NCI-H1092 treated with DMSO at 0.1 percent for 48 hours (cell line): ENCODE results near the gene ASTL.
"Not testable (repeated sequence)": the region's sequence is repeated elsewhere in the genome, so short reads cannot be mapped to it uniquely, and the experiment has no call there.

Experiments used
- DNase-seq: peaks from one replicate; lab custom pipeline; 2025; lab: John Stamatoyannopoulos, UW

ASTL gene

GRCh38 chr2:96138179-96139145, at the start of gene ASTL:
Gene ASTL, minus strand, starts transcription at chr2:96138502. Its CDS starts 66 bp downstream, at chr2:96138436.
- no peak for DNase-seq

DNA sequence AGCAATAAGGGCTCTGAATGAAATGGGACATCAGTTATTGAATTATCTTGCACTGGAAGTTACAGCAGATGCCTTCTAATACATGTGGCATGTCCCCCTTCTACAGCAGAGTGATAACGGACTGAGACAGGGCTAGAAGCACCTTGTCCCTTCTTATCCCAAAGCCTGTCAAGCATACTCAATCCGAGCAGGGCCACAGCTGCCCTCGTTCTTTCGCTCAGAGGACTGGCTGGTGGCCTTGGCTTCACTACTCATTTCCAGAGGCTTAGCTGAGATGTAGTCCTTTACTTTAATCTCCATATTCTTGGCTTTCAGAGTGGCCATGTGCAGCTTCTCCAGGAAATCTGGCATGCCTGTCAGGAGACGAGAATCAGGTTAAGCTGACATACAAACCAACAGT, 48.3 kb upstream of the ASTL start:
- no peak for DNase-seq

- DNase-seq: no peak
Measured at GRCh38 chr2:96185516-96185915, 47.2 kb upstream of the ASTL start.

- no peak for DNase-seq
Measured at GRCh38 chr2:96184989-96185388, 46.7 kb upstream of the ASTL start.

DNA sequence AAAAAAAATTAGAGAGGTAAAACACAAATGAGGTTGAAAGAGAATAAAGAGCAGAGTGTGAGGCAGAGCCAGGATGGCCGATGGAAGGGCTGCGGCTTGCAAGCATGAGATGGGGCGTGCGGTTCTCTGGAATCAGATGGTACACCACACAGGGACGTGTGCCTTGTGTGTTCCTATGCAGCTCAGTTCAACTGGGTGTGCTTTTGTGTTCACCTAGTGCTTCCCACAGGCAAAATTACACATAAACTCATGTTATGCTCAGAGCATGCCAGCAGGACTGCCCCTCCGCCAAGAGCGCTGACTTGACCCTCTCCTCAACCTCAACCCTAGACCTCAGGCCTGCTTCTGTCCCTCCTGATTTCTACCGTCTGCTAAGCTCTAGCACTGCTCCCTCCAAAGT, 45.9 kb upstream of the ASTL start:
- no peak for DNase-seq

DNA sequence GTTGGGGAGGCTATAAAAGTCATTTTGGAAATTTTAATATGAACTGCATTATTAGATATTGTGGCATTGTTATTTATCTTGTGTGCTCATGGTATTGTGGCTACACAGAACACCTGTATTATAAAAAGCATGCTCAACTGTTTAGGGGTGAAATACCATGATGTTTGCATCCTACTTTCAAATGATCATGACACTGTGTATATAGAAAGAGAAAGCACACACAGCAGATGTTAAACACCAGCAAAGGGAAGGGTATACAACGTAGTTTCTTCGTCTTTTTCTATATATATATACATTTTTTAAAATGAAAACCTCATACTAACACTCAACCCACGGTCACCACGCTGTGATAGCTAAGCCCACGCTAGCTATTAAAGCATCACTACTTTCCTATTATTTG, 43.2 kb upstream of the ASTL start:
- no peak for DNase-seq

DNA sequence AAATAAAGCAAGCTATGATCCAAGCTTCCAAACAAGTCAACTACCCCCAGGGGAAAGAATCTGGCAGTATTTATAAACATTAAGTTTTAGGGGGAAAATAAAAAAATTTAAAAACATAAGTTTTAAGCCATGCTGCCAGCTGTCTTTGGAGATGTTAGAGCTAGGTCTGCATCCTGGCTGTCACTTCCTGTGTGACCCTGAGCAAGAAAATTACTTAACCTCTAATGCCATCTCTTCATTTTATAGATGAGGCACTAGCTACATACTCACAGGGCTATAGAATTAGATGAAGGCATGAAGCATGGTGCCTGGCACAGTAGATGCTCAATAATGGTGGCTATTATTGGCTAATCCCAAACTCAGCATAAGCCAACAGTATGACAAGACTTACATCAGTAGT, 42.2 kb upstream of the ASTL start:
- no peak for DNase-seq

GRCh38 chr2:96180002-96180401, 41.7 kb upstream of the ASTL start:
- DNase-seq: no peak

DNA sequence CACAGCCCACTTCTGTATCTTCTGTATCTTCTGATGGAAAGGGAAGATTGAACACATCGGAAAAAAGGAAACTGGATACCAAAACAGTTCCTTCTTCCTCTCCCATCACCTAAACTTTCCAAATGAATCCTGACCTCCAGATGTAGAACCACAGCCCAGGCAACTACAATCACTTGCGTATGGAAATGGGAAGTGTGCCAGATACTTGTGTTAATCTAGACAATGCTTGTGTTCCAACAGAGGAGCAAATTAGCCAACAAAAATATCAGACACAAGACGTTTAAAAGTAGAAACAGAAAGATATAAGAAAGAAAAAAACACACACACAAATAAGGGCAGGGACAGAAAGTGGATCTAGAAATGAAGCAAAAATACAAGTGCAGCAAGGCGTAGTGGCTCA, 38.4 kb upstream of the ASTL start:
- DNase-seq: no peak

DNA sequence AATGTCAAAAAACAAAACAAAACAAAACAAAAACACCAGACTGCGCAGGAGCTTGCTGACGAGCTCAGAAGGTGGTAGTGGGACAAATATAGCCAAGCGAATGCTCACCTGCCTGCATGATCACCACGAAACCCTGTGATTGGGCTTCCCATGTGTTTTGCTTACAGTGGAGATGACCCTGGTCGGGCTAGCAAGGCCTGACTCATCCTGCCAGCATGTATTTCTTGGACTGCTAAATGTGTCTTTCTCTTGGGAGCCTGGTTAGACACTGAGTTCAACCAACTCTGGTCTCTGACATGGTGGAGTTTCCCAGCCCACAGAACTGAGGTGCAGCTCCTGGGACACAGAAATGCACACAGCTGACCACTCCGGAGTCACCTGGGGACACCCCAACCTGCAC, 37.6 kb upstream of the ASTL start:
- no peak for DNase-seq

DNA sequence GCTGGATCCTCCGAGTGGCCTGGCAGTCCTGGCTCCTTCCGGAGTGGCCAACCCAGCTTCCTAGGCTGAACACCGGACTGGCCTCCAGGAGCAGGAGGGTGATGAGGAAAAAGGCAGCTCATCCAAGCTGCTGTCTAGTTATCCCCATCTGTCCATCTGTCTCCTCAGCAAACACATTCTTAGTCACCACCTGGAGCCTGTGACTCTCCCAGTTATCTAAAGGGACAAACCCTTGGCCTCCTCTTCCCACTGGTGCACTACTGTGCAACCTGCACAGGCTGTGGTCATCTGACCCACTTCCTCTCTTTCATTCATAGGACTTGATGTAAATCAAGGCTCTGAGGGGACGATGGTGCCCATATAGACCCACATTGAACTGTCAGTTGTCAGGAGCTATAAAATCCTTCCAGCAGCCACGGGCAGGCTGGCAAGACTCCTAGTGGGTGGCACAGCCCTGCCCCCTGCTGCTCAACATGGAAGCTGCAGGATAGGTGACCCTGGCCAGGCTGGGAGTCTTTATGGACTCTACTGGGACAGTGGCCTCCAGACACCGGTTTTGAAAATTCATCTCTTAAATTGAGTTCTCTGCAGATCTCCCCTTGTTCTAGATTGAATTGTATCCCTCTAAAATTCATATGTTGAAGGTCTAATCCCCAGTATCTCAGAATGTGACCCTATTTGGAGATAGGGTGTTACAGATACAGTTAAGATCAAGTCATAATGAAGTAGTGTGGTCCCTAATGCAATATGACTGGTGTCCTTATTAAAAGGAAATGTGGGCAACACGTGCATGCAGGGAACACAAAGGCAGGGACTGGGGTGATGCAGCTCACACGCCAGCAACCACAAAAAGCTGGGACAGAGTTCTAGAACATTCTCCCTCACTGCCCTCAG, 36.2 kb upstream of the ASTL start:
- peak; percentile 21 for DNase-seq

DNA sequence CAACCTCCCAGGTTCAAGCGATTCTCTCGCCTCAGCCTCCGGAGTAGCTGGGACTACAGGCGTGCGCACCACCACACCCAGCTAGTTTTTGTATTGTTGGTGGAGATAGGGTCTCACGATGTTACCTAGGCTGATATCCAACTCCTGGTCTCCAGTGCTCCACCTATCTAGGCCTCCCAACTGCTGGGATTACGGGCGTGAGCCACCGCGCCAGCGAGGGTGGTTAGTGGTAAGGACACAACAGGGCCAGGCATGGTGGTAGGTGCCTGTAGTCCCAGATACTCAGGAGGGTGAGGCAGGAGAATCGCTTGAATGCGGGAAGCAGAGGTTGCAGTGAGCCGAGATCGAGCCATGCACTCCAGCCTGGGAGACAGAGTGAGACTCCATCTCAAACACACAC, 33.5 kb upstream of the ASTL start:
- DNase-seq: no peak

DNA sequence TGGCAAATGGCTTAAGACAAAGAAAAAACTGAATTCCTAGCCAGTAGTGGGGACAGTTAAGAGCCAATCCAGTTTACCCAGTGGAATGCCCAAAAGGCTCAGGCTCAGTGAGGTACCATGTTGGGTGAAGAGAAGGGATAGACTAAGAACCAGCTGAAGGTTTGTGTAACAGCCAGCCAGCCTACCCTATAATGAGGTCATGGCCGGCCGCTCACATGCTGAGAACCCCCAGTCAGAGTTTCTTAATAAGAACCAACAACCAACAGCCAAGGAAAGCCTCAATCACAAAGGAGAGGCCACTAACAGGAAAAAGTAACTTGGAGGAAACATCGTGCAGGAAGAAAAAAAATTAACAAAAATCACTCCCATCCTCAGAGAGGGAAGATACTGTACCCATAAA, 32.3 kb upstream of the ASTL start:
- DNase-seq: no peak

GRCh38 chr2:96169868-96170507, 31.7 kb upstream of the ASTL start:
- DNase-seq: no peak

DNA sequence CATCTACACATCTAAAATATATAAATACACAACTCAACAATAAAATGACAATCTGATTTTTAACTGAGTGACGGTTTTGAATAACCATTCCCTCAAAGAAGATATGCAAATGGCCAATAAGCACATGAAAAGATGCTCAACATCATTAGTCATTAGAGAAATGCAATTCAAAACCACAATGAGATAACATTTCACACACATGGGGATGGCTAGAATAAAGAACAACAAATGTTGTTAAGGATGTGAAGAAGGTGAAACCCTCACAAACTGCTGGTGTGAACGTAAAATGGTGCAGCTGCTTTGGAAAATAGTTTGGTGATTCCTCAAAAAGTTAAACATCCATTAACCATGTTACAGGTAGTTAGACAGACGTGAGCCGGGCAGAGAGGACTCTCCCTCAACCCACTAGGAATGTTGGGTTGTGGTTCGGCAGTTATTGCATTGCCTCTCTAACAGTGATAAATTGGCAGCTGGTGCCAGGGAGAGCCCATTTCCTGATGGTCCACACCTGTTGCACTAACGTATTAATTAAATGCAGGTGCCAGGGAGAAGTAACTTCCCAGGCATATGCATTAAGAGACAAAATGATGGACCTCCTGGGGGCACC, 29.2 kb upstream of the ASTL start:
- DNase-seq: no peak

GRCh38 chr2:96164459-96165184, 26.3 kb upstream of the ASTL start:
- no peak for DNase-seq

DNA sequence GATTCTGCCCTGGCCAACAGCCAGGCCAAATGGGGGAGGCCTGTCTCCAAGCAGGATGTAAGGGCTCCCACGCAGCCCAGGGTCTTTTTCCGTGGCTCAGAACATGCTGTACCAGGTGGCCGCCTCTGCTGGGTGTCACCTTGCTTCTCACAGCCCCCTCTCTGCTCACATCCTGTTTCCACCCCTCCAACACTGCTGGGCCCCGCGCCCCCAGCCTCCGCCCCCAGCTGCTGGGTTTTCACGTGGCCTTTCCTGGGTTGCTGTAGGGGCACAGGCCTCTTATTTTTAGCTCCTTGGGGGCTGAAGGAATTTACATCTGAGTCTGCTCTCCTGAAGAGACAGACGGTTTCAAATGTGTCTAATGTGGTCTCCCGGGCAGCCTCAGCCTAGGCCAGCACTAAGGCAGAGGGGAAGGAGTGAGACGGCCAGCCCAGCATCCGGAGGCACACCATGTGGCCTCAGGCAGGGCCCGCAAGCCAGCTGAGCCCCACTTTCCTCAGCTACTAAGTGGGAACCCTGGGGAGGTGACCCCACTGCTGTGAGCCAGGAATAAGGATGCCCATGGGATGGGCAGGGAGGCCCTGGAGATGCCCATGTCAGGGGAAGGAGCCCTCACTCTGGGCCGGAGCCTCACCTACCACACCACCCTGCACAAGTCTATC, 25.6 kb upstream of the ASTL start:
- DNase-seq: no peak

GRCh38 chr2:96163415-96163767, 25.1 kb upstream of the ASTL start:
- DNase-seq: no peak

DNA sequence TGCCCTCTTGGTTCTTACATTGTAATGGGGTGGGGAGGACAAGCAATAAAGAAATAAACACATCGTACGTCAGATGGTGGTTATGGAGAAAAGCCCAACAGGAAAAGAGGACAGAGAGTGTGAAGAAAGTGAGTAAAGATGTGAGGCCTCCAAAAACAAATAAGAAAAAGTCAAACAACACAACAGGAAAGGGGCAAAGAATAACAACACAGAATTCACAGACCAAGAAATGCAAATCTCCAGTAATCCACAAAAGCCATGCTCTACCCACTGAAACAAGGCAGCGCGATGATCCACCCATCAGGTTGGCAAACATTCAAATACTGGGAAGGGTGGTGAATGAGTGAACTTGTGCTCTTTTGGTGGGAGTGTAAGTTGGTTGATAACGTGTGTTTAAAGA, 23.6 kb upstream of the ASTL start:
- DNase-seq: no peak

- not testable (repeated sequence) for DNase-seq
Measured at GRCh38 chr2:96160366-96160765, 22.1 kb upstream of the ASTL start.
